ENCODE measurements around the gene DCUN1D4.

DCUN1D4 gene

GRCh38 chr4:51853027-51853682 lies 10.2 kb downstream of the DCUN1D4 start:
- no peak for DNase-seq (ENCODE audit: low read depth in 1 of 2, low spot score in 1 of 2)

- no peak for DNase-seq (ENCODE audit: low read depth in 1 of 2, low spot score in 1 of 2)
These were observed 12.3 kb downstream of the DCUN1D4 start for GRCh38 chr4:51855270-51855669.

GRCh38 chr4:51855751-51856150 lies 12.8 kb downstream of the DCUN1D4 start:
- DNase-seq (ENCODE audit: low read depth in 1 of 2, low spot score in 1 of 2), result no peak

- DNase-seq (ENCODE audit: low read depth in 1 of 2, low spot score in 1 of 2), result no peak
These were observed 15.8 kb downstream of the DCUN1D4 start for GRCh38 chr4:51858605-51859202.

GRCh38 chr4:51859476-51860031 lies 16.6 kb downstream of the DCUN1D4 start:
- no peak for DNase-seq (ENCODE audit: low read depth in 1 of 2, low spot score in 1 of 2)

GRCh38 chr4:51862199-51862598 lies 19.2 kb downstream of the DCUN1D4 start:
- no peak for DNase-seq (ENCODE audit: low read depth in 1 of 2, low spot score in 1 of 2)

GRCh38 chr4:51862781-51863180 lies 19.8 kb downstream of the DCUN1D4 start:
- DNase-seq (ENCODE audit: low read depth in 1 of 2, low spot score in 1 of 2), result no peak

- DNase-seq (ENCODE audit: low read depth in 1 of 2, low spot score in 1 of 2), result no peak
These were observed 22.8 kb downstream of the DCUN1D4 start for GRCh38 chr4:51865717-51866116.

GRCh38 chr4:51866835-51867234 lies 23.9 kb downstream of the DCUN1D4 start:
- no peak for DNase-seq (ENCODE audit: low read depth in 1 of 2, low spot score in 1 of 2)

- no peak for DNase-seq (ENCODE audit: low read depth in 1 of 2, low spot score in 1 of 2)
These were observed 24.9 kb downstream of the DCUN1D4 start for GRCh38 chr4:51867689-51868448.

- DNase-seq (ENCODE audit: low read depth in 1 of 2, low spot score in 1 of 2), result no peak
These were observed 25.5 kb downstream of the DCUN1D4 start for GRCh38 chr4:51868449-51868847.

GRCh38 chr4:51870441-51871188 lies 27.7 kb downstream of the DCUN1D4 start:
- DNase-seq (ENCODE audit: low read depth in 1 of 2, low spot score in 1 of 2), result no peak

GRCh38 chr4:51872283-51872997 lies 29.5 kb downstream of the DCUN1D4 start:
- no peak for DNase-seq (ENCODE audit: low read depth in 1 of 2, low spot score in 1 of 2)

GRCh38 chr4:51874551-51874950 lies 31.6 kb downstream of the DCUN1D4 start:
- no peak for DNase-seq (ENCODE audit: low read depth in 1 of 2, low spot score in 1 of 2)

GRCh38 chr4:51878431-51878830 lies 35.5 kb downstream of the DCUN1D4 start:
- no peak for DNase-seq (ENCODE audit: low read depth in 1 of 2, low spot score in 1 of 2)

- DNase-seq (ENCODE audit: low read depth in 1 of 2, low spot score in 1 of 2), result no peak
These were observed 37.3 kb downstream of the DCUN1D4 start for GRCh38 chr4:51880016-51880915.

GRCh38 chr4:51884055-51884454 lies 41.1 kb downstream of the DCUN1D4 start:
- no peak for DNase-seq (ENCODE audit: low read depth in 1 of 2, low spot score in 1 of 2)

GRCh38 chr4:51884606-51885005 lies 41.7 kb downstream of the DCUN1D4 start:
- DNase-seq (ENCODE audit: low read depth in 1 of 2, low spot score in 1 of 2), result no peak

GRCh38 chr4:51885363-51885762 lies 42.4 kb downstream of the DCUN1D4 start:
- no peak for DNase-seq (ENCODE audit: low read depth in 1 of 2, low spot score in 1 of 2)

GRCh38 chr4:51890760-51891159 lies 47.8 kb downstream of the DCUN1D4 start:
- no peak for DNase-seq (ENCODE audit: low read depth in 1 of 2, low spot score in 1 of 2)
